ES-I3 (cell line): ENCODE results near the gene NTNG1.

Experiments used
- H3K36me3 ChIP-seq: 2 replicates; pipeline ENCODE4 v1.6.1; 2013; ENCODE audit warnings: mild to moderate bottlenecking, low read length, control low read depth, moderate library complexity; ENCODE audit not compliant: insufficient read depth
- H3K4me1 ChIP-seq: 2 replicates; pipeline ENCODE4 v1.6.1; 2013; ENCODE audit warnings: mild to moderate bottlenecking, control low read depth, low read length; ENCODE audit not compliant: insufficient read depth
- H3K9ac ChIP-seq: 2 replicates; pipeline ENCODE4 v1.6.1; 2013; ENCODE audit warnings: low read depth, mild to moderate bottlenecking, low read length, moderate library complexity
- H3K9me3 ChIP-seq: 2 replicates; pipeline ENCODE4 v1.6.1; 2013; ENCODE audit warnings: mild to moderate bottlenecking, low read length, moderate library complexity; ENCODE audit not compliant: control insufficient read depth, insufficient read depth

NTNG1 gene

DNA sequence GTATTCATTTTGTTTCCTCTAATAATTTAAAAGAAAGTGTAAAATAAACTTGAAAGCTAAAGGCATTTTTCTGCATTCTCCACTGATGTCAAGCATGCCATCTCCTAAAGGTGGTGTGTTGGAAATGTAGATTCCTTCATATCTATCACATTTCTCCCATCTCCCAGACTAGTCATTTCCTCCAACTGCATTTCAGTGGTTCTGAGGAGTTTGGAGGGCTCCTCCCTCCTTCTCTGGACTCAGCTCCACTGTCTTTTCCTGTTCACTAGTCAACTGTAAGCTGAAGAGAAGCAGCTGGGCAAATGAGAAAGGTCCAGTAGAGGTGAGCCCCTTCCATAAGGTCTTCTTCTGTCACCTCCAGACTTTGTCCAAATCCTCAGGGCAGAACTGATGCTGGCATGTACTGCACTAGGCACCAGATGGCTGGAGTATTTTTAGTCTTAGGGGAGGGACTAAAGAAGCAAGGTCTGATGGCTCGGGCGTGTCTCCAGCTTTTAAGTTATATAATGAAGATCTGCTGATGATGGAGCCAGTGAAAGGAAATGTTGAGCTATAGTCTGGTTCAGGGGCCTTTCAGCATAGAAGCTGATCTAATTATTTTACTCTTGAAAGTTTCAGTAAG is 186.1 kb downstream of the NTNG1 start:
- no peaks in the 10 kb centered on the region for H3K4me1 ChIP-seq
- no peaks in the 10 kb centered on the region for H3K36me3 ChIP-seq
- H3K9me3 ChIP-seq = no peaks in the 10 kb centered on the region
- no peak overlapping the region for H3K9ac ChIP-seq

DNA sequence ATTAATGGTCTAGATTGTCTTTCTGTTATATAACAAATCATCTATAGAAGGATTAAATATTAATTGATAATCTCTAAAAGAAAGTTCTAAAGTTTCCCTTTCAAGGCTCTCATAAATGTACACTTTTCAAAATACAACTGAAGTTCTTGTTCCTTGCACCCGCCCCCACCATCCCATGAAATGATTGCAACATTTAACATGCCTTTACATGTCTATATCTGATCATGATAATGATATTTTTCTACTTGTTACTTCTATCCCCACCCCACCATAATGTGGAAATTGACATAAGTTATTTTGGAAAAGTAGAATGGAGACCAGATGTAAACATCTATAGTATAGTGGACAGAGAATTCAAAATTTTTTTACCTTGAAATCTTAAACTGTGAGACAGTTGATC is 186.6 kb downstream of the NTNG1 start:
- H3K9me3 ChIP-seq = no peaks in the 10 kb centered on the region
- H3K9ac ChIP-seq = no peak overlapping the region
- no peaks in the 10 kb centered on the region for H3K4me1 ChIP-seq
- H3K36me3 ChIP-seq = no peaks in the 10 kb centered on the region

DNA sequence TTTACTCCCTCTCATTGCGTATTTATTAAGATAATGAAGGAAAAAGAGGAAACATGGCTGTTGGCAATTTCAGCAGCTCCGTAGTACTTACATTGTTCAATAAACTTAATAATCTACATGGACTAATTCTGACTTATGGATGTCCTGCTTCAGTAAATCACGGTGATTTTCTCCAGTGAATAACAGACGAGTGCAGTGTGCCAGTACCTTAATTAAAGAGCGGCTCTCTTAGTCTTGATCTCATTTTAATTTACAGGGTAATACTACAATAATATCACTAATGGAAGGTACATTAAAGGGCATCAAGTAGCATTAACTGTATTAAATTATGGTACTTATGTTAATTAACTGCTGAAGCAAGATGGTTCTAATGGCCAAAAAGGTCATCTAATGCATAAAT is 187.2 kb downstream of the NTNG1 start:
- Histone ChIP-seq H3K36me3 (no peaks in the 10 kb centered on the region), H3K9me3 (no peaks in the 10 kb centered on the region), H3K9ac (no peak overlapping the region), H3K4me1 (no peaks in the 10 kb centered on the region)

DNA sequence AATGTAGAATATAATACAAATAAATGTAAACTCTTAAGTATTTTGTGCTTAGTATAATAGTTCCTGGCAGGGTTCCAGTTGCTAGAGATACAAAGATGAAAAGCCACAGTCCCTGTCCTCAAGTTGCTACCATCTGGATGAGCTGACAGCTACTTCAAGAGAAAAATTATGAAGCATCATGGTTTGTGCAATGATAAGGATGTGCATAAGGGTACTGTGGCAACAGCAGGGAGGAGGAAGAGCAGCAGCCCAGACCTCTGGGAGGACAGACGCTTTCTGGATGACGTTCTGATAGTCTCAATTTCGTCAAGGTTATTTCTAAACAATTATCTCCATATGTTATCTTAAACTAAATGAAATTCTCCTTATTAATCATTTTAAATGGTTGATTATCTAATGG is 198.9 kb downstream of the NTNG1 start:
- H3K4me1 ChIP-seq = no peaks in the 10 kb centered on the region; the same call in 1 of the 2 replicates
- H3K9ac ChIP-seq = no peak overlapping the region
- no peaks in the 10 kb centered on the region for H3K36me3 ChIP-seq
- H3K9me3 ChIP-seq = no peaks in the 10 kb centered on the region

DNA sequence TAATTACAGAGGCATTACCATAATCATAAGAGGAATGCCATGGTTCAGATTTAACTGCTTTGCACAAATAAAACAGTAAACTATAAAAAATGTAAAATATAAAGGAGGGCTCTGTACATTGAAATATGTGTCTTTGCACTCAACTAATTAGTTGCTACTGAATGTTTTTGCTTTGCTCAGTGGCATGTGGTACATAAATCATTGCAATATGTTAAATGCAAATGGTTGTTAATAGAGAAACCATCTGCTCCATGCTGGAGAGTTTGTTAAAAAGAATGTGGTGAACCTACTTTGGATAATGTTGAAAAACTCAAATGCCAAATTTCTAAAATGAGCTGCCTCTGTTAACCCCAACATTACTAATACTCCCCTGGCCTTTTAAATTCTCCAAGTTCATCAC is 201.5 kb downstream of the NTNG1 start:
- H3K9ac ChIP-seq = no peak overlapping the region
- H3K4me1 ChIP-seq = no peaks in the 10 kb centered on the region; the same call in 1 of the 2 replicates
- H3K36me3 ChIP-seq = no peaks in the 10 kb centered on the region
- H3K9me3 ChIP-seq = no peaks in the 10 kb centered on the region

DNA sequence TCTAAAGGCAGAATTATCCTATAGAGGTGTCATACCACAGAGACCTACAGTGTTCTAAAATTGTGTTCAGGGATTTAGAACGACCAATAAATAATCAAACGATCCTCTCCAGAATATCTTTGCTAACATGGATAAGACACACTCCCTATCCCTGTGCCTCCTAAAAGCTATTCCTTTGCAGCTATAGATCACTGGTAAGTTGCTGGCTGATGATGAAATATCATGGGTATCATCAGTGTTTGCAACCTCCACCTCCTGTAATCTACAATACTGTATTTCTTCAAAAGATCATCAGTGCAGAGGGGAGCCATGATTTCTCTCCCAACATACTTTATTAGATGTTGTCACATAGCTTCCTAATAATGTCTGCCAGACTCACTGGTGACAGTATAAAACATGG is 201.9 kb downstream of the NTNG1 start:
- Histone ChIP-seq H3K9me3 (no peaks in the 10 kb centered on the region), H3K36me3 (no peaks in the 10 kb centered on the region), H3K4me1 (no peaks in the 10 kb centered on the region; the same call in 1 of the 2 replicates), H3K9ac (no peak overlapping the region)

DNA sequence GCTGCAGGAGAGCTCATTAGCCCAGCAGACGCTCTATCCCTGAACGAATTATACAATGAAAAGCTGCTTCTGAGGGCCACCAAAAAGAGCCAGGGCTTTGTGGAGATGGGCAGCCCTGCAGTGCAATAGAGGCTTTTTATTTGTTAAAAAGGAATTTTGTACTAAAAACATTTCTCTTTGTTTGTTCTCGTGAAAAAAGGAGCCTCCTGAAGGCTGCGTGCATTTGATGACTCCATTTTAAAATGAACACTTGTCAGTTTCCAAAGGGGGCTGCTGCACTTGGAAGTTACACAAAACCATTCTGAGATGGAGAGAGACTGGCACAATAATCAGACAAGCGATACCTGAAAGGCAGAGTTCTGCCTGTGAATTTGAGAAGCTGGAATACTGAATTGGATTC is 202.8 kb downstream of the NTNG1 start:
- Histone ChIP-seq H3K9ac (no peak overlapping the region), H3K4me1 (no peaks in the 10 kb centered on the region; the same call in 1 of the 2 replicates), H3K9me3 (no peaks in the 10 kb centered on the region), H3K36me3 (no peaks in the 10 kb centered on the region)

DNA sequence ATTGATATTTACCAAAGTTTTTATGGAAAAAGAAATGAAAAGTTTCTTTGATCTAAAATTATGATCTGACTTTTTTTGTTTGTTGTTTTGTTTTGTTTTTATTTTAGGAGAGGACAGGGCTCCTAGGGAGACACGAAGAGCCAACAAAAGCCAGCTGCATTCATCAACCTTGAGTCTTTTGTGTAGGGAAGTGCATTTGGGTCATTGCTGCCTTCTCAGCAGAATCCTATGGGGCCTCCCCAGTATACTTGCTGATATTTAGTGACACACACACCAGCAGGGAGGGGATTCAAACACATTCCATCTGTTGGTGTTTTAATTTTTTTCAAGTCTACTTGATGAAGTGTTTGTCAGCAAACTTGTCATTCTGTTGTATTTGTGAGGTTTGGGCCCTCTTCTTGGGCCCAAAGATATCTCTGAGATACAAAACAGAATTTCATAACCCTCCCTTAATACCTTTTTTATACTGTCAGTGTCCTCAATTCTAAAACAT is 203.5 kb downstream of the NTNG1 start:
- no peaks in the 10 kb centered on the region for H3K36me3 ChIP-seq
- no peaks in the 10 kb centered on the region for H3K9me3 ChIP-seq
- no peak overlapping the region for H3K9ac ChIP-seq

DNA sequence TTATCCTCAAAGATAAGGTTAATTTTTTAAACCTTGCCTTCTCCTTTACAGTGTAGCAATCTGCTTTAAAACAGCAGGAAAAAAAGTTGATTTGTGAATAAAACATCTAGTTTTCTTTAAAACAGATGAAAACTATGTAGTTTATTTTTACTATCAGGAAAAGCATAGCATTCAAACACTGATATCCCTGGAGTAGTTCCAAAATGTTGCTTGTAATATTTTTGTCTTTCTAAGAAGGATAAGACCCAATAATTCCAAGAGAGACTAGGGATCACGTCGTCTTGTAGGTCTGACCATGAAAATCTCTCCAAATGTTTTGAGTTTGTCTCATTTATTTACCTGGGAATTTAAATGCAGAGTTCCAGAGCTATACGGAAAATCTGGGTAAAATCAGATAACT is 204.0 kb downstream of the NTNG1 start:
- Histone ChIP-seq H3K9ac (no peak overlapping the region), H3K9me3 (no peaks in the 10 kb centered on the region), H3K36me3 (no peaks in the 10 kb centered on the region), H3K4me1 (no peaks in the 10 kb centered on the region; the same call in 1 of the 2 replicates)

More for the DNA sequence above, 203.5 kb downstream of the NTNG1 start:
- H3K4me1 ChIP-seq = no peaks in the 10 kb centered on the region; the same call in 1 of the 2 replicates

DNA sequence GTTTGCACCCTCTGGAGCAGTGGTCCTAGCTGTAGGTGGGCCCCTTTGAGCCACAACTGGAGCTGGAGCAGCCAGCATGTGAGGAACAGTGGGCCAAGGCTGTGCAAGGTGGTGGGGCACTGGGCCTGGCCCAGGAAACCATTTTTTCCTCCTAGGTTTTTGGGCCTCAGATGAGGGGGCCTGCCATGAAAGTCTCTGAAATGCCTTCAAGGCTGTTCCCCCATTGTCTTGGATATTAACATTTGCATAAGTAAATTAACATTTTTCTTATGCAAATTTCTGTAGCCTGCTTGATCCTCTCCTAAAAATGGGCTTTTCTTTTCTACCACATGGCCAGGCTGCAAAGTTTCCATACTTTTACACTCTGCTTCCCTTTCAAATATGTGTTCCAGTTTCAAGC is 212.0 kb downstream of the NTNG1 start:
- H3K36me3 ChIP-seq = no peaks in the 10 kb centered on the region
- H3K9ac ChIP-seq = no peak overlapping the region
- peaks cover 2% of the 10 kb centered on the region; the same call in 1 of the 2 replicates for H3K9me3 ChIP-seq
- peaks cover 8% of the 10 kb centered on the region; the same call in 1 of the 2 replicates for H3K4me1 ChIP-seq

DNA sequence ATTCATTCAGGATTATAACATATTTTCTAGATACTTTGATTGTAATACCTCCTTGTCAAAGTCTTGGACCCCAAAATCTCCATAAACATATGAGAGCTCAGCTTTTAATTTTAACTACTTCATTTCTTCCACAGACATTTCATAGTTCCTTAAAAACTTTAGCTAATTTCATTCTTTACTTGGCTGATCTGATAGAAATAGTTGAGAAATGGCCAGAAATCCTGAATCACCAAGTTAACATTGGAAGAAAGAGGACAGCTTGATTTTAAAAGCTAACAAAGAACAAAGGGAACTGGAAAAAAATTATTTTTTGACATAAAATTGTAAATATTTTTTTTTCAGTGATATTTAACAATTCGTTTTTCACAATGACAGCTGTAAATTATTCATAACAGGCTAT is 216.5 kb downstream of the NTNG1 start:
- Histone ChIP-seq H3K4me1 (peaks cover 24% of the 10 kb centered on the region), H3K36me3 (no peaks in the 10 kb centered on the region), H3K9ac (no peak overlapping the region)

DNA sequence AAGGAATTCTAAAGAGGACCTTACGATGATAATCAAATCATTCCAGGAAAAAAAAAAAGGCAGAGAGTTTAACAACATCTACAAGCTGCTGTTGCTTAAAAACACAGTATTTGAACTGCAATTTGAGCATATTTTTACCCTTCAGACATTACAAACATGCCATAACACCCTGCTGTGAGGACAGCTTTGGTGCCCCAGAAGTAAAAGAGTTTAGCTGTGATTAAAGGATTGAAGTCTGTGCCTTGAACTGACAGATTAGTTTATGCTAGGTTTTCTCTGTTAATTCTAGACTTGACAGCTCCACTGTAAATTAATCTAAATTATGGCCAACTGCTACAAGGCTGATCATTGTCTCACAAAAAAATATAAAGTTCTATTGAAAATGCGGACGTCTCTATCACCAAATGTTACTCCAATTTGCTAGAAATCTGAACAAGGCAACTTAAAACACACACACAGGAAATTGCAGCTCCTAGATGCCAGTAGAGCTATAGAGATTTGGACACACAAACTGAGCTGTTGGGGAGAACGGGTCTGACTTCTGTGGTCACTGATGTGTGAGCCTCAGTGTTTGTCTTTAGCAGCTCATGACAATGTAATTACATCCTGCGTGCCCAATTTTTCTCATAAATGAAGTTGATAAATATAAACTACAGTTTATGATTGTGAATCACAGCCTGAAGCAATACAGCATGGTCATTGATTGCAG is 217.9 kb downstream of the NTNG1 start:
- H3K36me3 ChIP-seq = no peaks in the 10 kb centered on the region
- H3K4me1 ChIP-seq = peaks cover 17% of the 10 kb centered on the region
- no peaks in the 10 kb centered on the region for H3K9me3 ChIP-seq
- no peak overlapping the region for H3K9ac ChIP-seq

More for the DNA sequence above, 216.5 kb downstream of the NTNG1 start:
- no peaks in the 10 kb centered on the region for H3K9me3 ChIP-seq

DNA sequence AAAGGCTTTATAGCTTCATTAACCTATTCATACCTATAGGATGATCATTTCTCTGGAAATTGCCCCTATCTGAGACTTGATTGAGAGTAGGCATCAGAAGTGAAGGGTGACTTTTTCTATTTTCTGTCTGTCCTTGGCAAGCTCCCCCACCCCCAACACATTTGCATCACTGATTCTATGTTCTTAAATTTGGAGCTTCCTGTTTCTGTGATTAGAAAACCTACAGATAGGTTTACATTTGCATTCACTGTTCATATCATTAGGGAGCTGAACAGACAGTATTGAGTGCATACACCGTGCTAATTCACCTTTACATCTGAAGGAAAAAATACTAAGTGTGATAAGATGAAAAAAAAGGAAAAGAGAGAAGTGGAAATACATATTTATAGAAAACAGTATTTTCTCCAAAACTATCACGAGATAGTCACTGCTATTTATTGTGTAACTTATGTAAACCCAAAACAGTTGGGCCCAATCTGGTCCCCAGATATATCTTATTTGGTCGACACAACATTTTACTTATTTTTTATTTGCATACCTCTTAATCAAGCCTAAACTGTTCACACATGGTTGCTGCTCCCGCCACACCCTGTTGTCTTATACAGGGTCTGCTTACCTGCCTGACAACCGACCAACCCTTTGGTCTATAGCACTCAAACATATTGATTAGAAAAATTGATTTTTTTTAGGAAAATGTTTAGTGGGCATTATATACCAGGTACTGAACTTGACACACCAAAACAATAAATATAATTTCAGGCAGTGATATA is 218.8 kb downstream of the NTNG1 start:
- Histone ChIP-seq H3K9ac (no peak overlapping the region), H3K9me3 (no peaks in the 10 kb centered on the region), H3K4me1 (peaks cover 16% of the 10 kb centered on the region), H3K36me3 (no peaks in the 10 kb centered on the region)

DNA sequence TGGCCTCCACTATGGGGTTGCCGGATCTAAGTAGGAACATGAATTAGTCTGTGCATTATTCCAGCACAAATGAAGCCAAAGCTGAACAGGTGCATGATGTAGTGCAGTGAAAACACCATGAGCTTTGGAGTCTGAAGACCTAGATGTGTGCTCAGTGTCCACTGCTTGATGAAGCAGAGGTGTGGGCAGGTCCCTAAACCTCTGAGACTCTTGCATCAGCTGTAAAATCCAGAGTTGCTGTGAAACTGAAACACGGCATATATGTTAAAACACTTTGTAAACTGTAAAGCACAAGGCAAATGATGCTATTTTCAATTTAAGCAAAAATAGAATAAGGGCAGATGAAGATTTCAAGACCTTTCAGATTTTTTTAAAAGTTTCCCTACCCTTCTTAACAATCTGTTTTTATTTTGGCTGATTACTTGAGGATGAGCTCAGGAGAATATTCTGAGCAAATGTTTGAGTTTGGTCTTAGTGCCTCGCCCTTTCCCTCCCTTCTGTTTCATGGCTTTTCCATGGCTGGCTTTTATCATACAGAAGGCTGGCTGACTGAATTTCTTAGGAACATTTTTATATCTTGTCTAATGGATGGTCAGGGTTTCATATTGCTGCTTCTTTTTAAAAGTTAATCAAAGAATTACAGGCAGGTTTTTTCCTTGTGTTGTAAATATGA is 221.8 kb downstream of the NTNG1 start:
- Histone ChIP-seq H3K9ac (no peak overlapping the region), H3K9me3 (no peaks in the 10 kb centered on the region), H3K36me3 (no peaks in the 10 kb centered on the region), H3K4me1 (peaks cover 16% of the 10 kb centered on the region)
